ENCODE data around the gene RTEL1.
"Not testable (repeated sequence)": the region's sequence is repeated elsewhere in the genome, so short reads cannot be mapped to it uniquely, and the experiment has no call there.

RTEL1 gene

DNA sequence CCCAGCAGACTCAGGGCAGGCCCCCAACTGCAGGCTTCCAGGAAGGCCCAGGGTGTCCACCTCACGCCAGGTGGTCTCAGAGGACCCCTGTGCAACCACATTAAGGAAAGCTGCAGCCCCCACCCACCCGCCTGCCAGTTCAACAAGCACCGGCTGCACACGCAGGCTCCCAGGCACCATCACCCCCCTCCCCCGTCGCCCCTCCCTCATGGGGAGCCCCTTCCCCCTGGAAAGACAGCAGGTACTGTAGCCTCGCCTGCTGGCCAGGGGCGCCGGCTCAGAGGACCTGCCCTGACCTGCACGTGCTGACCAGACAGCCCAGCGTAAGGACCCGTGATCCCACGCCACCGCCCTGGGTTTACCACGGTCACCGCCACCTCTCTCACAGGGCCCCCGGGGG lies 17.4 kb upstream of the RTEL1 start:
- peaks cover 27% of the 10 kb centered on the region for H3K27me3 ChIP-seq (ENCODE audit: control insufficient read depth, insufficient read depth, low read length, poor library complexity, severe bottlenecking)
- H3K4me1 ChIP-seq (ENCODE audit: control insufficient read depth, insufficient read depth, low read length); H3K27ac ChIP-seq (ENCODE audit: insufficient read depth, low read depth, low read length, poor library complexity, severe bottlenecking); H3K4me3 ChIP-seq (ENCODE audit: insufficient read depth, low read depth, low read length); H3K36me3 ChIP-seq (ENCODE audit: control insufficient read depth, insufficient read depth, low read length); H3K9me3 ChIP-seq (ENCODE audit: control insufficient read depth, low read length): not testable (repeated sequence)
- 87% methylated on average over 5 to 6 of the region's 17 CpGs for WGBS, 2 experiments

DNA sequence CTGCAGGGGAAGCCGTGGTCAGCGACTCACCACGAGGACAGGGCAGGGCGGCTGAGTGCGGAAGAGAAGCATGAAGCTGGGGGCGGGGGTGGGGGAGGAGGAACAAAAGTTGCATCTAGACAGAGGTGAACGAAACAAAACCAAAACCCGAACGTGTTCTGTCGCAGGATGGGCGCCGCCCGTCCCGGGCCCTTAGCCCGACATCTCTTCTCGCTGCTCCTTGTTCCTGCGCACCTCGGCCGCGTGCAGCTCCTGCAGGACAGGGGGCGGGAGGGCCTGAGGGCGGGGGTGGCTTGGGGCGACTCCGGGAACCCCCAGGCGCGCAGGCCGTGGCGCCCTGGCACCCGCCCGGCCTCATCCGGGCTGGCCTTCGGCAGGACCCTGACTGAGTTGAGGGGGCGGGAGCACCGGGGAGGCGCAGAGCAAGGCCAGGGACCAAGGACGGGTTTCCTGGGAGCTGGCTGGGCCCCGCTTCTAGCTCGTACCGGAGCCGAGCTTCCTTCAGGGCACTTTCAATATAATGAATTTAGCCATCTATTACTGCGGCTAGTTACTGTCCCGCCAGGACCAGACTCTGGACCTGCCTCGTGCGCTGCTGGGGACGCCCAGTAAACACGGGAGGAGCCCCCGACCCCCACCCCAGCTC lies 16.8 kb upstream of the RTEL1 start:
- Histone ChIP-seq H3K27ac (ENCODE audit: insufficient read depth, low read depth, low read length, poor library complexity, severe bottlenecking) (no peak overlapping the region), H3K4me3 (ENCODE audit: insufficient read depth, low read depth, low read length) (peak overlapping the region; percentile 39), H3K4me1 (ENCODE audit: control insufficient read depth, insufficient read depth, low read length) (peaks cover 8% of the 10 kb centered on the region), H3K9me3 (ENCODE audit: control insufficient read depth, low read length) (no peaks in the 10 kb centered on the region), H3K36me3 (ENCODE audit: control insufficient read depth, insufficient read depth, low read length) (no peaks in the 10 kb centered on the region), H3K27me3 (ENCODE audit: control insufficient read depth, insufficient read depth, low read length, poor library complexity, severe bottlenecking) (peaks cover 27% of the 10 kb centered on the region)
- 38 to 39% methylated on average over 42 of the region's 47 CpGs for WGBS, 2 experiments

DNA sequence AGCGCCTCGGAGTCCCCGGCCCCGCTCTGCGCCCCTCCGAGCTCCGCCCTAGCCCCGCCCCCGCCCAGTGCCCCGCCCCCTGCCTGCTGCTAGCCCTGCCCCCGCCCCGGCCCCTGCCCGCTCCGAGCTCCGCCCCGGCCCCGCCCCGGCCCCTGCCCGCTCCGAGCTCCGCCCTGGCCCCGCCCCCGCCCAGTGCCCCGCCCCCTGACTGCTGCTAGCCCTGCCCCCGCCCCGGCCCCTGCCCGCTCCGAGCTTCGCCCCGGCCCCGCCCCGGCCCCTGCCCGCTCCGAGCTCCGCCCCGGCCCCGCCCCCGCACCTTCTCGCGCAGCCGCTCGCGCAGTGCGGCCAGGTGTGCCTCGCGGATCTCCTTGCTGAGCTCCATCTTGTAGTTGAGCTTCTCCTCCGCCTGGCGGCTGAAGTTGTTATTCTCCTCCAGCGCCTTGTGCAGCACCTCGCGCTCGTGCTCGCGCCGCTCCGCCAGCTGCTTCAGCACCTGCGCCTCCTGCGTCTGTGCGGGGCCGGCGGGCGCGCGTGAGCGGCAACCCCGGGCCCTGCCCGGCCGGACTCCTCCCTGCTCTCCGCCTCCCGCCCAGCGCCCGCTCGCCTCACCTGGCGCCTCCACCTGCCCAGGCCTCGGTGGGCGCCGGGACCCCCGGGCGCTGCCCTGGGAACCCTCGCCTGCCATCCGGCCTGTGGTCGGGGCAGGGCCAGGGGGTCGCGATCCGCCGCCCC lies 16.2 kb upstream of the RTEL1 start:
- no peak overlapping the region for H3K27ac ChIP-seq (ENCODE audit: insufficient read depth, low read depth, low read length, poor library complexity, severe bottlenecking)
- peak overlapping the region; percentile 40 for H3K4me3 ChIP-seq (ENCODE audit: insufficient read depth, low read depth, low read length)
- H3K9me3 ChIP-seq (ENCODE audit: control insufficient read depth, low read length): no peaks in the 10 kb centered on the region
- H3K36me3 ChIP-seq (ENCODE audit: control insufficient read depth, insufficient read depth, low read length): no peaks in the 10 kb centered on the region
- H3K27me3 ChIP-seq (ENCODE audit: control insufficient read depth, insufficient read depth, low read length, poor library complexity, severe bottlenecking): peaks cover 27% of the 10 kb centered on the region
- WGBS, 2 experiments: 1% methylated on average over 78 to 86 of the region's 86 CpGs
- peaks cover 8% of the 10 kb centered on the region for H3K4me1 ChIP-seq (ENCODE audit: control insufficient read depth, insufficient read depth, low read length)

DNA sequence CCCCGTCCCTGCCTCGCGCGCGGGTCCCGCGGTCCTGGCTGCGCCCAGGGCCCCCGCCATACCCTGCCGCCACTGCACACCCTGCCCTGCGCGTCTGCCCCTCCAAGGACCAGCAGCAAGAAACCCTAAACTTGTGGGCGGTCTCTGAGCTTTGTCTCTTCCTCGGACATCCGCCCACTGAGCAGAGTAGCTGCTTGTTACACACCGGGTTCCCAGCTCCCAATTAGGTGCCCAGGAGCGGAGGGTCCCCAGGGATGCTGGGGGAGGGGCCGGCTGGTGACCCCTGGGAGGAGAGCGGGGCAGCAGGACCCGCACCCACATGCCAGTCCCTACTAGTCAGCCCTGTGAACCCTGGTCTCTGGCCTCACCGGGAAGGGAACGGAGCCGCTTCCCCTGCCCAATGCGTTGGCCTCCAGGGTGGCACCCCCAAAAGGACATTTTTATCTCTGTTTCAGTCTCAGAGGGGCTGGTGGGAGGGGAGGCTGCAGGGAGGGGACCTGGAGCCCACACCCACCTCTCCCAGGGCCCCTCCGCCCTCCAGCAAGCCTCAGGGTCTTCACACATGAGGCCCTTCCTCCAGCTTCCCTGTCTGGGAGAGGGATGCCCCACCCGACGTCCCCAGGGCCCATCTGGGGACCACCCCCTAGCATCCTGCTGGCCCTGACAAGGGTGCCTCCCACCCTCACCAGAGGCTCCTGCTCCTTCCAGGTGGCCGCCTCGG lies 15.4 kb upstream of the RTEL1 start:
- peaks cover 8% of the 10 kb centered on the region for H3K4me1 ChIP-seq (ENCODE audit: control insufficient read depth, insufficient read depth, low read length)
- 20 to 23% methylated on average over 27 to 29 of the region's 29 CpGs for WGBS, 2 experiments
- H3K27me3 ChIP-seq (ENCODE audit: control insufficient read depth, insufficient read depth, low read length, poor library complexity, severe bottlenecking): peaks cover 27% of the 10 kb centered on the region
- peak overlapping the region; percentile 40 for H3K4me3 ChIP-seq (ENCODE audit: insufficient read depth, low read depth, low read length)
- no peaks in the 10 kb centered on the region for H3K36me3 ChIP-seq (ENCODE audit: control insufficient read depth, insufficient read depth, low read length)
- H3K27ac ChIP-seq (ENCODE audit: insufficient read depth, low read depth, low read length, poor library complexity, severe bottlenecking): no peak overlapping the region
- H3K9me3 ChIP-seq (ENCODE audit: control insufficient read depth, low read length): no peaks in the 10 kb centered on the region

DNA sequence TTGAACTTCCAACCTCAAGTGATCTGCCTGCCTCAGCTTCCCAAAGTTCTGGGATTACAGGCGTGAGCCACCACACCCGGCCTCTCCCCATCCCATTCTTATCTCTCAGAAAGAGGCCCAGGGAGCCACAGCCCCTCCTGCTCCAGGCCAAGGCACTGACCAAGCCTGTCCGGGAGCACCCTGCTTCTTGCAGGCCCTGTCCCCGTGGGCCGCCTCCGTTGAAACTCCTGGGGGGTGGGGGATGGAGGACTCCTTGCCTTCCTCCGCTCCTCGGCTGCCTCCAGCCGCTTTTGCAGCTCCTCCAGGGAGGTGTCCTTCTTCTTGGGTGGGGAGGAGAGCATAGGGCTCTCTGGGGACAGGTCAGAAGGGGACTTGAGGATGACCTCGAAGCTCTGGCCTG lies 14.6 kb upstream of the RTEL1 start:
- 89 to 93% methylated on average over 10 of the region's 10 CpGs for WGBS, 2 experiments
- H3K27ac ChIP-seq (ENCODE audit: insufficient read depth, low read depth, low read length, poor library complexity, severe bottlenecking): no peak overlapping the region
- H3K4me1 ChIP-seq (ENCODE audit: control insufficient read depth, insufficient read depth, low read length): peaks cover 8% of the 10 kb centered on the region
- no peaks in the 10 kb centered on the region for H3K36me3 ChIP-seq (ENCODE audit: control insufficient read depth, insufficient read depth, low read length)
- peaks cover 27% of the 10 kb centered on the region for H3K27me3 ChIP-seq (ENCODE audit: control insufficient read depth, insufficient read depth, low read length, poor library complexity, severe bottlenecking)
- no peaks in the 10 kb centered on the region for H3K9me3 ChIP-seq (ENCODE audit: control insufficient read depth, low read length)
- H3K4me3 ChIP-seq (ENCODE audit: insufficient read depth, low read depth, low read length): no peak overlapping the region

DNA sequence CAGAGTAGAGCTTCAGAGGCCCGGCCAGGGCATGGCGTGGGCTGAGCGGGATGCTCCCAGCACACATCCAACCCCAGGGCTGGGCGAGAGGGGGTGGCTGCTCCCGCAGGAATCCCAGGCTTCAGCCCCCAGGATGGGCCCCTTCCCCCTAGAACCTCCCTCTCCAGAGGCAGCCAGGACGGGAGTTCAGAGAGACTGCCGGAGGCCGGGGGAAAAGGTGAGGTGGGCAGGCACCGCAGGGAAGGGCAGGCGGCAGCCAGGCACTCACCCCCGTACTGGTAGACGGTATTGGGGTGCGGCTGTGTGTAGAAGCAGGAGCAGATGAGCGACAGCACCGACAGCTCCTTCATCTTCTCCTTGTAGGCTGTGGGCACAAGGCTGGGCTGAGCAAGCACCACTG lies 14.2 kb upstream of the RTEL1 start:
- H3K27ac ChIP-seq (ENCODE audit: insufficient read depth, low read depth, low read length, poor library complexity, severe bottlenecking): no peak overlapping the region
- 91% methylated on average over 15 of the region's 15 CpGs for WGBS, 2 experiments
- H3K9me3 ChIP-seq (ENCODE audit: control insufficient read depth, low read length): no peaks in the 10 kb centered on the region

DNA sequence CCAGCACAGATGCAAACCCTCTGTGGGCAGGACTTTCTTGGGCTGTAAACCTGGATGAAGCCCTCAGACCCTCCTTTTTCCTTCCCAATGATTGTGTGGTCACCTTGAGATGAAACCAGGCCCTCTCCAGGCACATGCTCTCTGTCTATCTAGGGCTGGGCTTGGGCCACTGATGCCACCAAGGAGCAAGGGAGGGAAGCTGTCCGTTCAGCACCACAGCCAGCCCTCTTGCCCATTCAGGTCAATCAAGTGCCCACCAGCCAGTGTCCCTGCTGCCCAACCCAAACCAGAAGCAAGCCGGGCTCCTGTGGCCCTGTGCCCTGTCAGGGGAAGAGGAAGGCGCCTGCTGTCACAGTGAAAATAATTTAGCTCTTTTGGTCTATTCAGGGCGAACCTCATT lies 12.9 kb upstream of the RTEL1 start:
- no peaks in the 10 kb centered on the region for H3K36me3 ChIP-seq (ENCODE audit: control insufficient read depth, insufficient read depth, low read length)
- no peaks in the 10 kb centered on the region for H3K9me3 ChIP-seq (ENCODE audit: control insufficient read depth, low read length)
- H3K27ac ChIP-seq (ENCODE audit: insufficient read depth, low read depth, low read length, poor library complexity, severe bottlenecking): no peak overlapping the region
- peaks cover 8% of the 10 kb centered on the region for H3K4me1 ChIP-seq (ENCODE audit: control insufficient read depth, insufficient read depth, low read length)
- no peak overlapping the region for H3K4me3 ChIP-seq (ENCODE audit: insufficient read depth, low read depth, low read length)
- H3K27me3 ChIP-seq (ENCODE audit: control insufficient read depth, insufficient read depth, low read length, poor library complexity, severe bottlenecking): peaks cover 27% of the 10 kb centered on the region
- WGBS, 2 experiments: 66 to 67% methylated on average over 4 of the region's 4 CpGs

More for the DNA sequence above, 14.2 kb upstream of the RTEL1 start:
- Histone ChIP-seq H3K36me3 (ENCODE audit: control insufficient read depth, insufficient read depth, low read length) (no peaks in the 10 kb centered on the region), H3K4me1 (ENCODE audit: control insufficient read depth, insufficient read depth, low read length) (peaks cover 8% of the 10 kb centered on the region), H3K4me3 (ENCODE audit: insufficient read depth, low read depth, low read length) (no peak overlapping the region), H3K27me3 (ENCODE audit: control insufficient read depth, insufficient read depth, low read length, poor library complexity, severe bottlenecking) (peaks cover 27% of the 10 kb centered on the region)

DNA sequence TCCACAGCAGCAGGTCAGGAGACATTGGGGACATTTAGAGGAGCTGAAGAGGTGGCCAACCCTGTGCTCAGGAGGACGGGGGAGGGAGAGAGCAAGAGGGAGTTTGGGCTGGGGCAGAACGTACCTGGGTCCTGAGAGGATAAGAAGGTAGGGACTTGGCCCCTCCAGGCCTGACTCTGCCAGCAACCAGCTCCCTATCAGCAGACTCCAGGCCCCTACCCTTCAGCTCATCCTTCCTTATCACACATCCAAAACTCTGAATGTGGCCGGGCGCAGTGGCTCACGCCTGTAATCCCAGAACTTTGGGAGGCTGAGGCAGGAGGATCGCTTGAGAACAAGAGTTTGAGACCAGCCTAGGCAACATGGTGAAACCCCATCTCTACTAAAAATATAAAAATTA lies 9.9 kb upstream of the RTEL1 start:
- no peaks in the 10 kb centered on the region for H3K36me3 ChIP-seq (ENCODE audit: control insufficient read depth, insufficient read depth, low read length)
- H3K27ac ChIP-seq (ENCODE audit: insufficient read depth, low read depth, low read length, poor library complexity, severe bottlenecking): no peak overlapping the region
- H3K4me1 ChIP-seq (ENCODE audit: control insufficient read depth, insufficient read depth, low read length): peaks cover 12% of the 10 kb centered on the region
- H3K9me3 ChIP-seq (ENCODE audit: control insufficient read depth, low read length): no peaks in the 10 kb centered on the region
- no peak overlapping the region for H3K4me3 ChIP-seq (ENCODE audit: insufficient read depth, low read depth, low read length)
- H3K27me3 ChIP-seq (ENCODE audit: control insufficient read depth, insufficient read depth, low read length, poor library complexity, severe bottlenecking): peaks cover 29% of the 10 kb centered on the region
- 78 to 92% methylated on average over 5 to 6 of the region's 6 CpGs for WGBS, 2 experiments

DNA sequence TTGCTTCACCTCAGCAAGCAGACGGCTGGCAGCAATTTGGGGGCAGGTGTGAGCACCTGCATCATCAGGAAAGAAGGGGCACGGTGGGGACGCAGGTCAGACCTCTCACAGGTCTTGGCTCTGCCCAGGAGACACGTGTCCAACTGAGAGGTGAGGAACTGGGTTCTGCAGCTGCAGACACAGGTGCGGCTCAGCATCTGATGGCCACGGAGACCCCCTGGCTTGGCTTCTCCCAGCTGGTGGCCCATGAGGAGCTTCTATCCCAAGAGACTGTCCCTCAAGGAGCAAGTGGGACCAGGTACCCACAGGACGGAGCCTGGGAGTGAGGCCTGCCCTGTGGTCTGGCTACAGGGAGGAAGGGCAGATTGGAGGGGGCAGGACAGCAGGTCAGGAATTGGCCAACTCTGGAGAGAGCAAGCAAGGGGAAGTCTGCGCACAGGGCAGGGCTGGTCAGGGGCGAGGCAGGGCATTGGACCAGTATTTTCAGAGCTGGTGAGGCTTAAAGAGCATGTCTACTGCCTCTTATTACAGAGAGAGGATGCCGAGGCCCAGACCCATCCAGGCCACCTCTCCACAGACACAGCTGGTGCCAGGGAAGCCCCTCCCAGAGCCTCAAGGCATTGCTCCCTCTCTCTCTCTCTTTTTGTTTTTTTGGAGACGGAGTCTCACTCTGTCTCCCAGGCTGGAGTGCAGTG lies 9.1 kb upstream of the RTEL1 start:
- Histone ChIP-seq H3K4me1 (ENCODE audit: control insufficient read depth, insufficient read depth, low read length) (peaks cover 12% of the 10 kb centered on the region), H3K4me3 (ENCODE audit: insufficient read depth, low read depth, low read length) (no peak overlapping the region), H3K9me3 (ENCODE audit: control insufficient read depth, low read length) (no peaks in the 10 kb centered on the region), H3K27me3 (ENCODE audit: control insufficient read depth, insufficient read depth, low read length, poor library complexity, severe bottlenecking) (peaks cover 21% of the 10 kb centered on the region), H3K27ac (ENCODE audit: insufficient read depth, low read depth, low read length, poor library complexity, severe bottlenecking) (no peak overlapping the region), H3K36me3 (ENCODE audit: control insufficient read depth, insufficient read depth, low read length) (no peaks in the 10 kb centered on the region)
- 86 to 88% methylated on average over 11 of the region's 11 CpGs for WGBS, 2 experiments

DNA sequence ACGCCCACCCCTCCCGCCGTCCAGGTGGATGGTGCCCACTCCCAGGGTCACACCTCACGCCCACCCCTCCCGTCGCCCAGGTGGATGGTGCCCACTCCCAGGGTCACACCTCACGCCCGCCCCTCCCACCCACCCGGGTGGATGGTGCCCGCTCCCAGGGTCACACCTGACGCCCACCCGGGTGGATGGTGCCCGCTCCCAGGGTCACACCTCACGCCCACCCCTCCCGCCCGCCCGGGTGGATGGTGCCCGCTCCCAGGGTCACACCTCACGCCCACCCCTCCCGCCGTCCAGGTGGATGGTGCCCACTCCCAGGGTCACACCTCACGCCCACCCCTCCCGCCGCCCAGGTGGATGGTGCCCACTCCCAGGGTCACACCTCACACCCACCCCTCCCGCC lies 7.6 kb upstream of the RTEL1 start:
- not testable (repeated sequence) for H3K27ac ChIP-seq (ENCODE audit: insufficient read depth, low read depth, low read length, poor library complexity, severe bottlenecking); H3K4me3 ChIP-seq (ENCODE audit: insufficient read depth, low read depth, low read length); H3K9me3 ChIP-seq (ENCODE audit: control insufficient read depth, low read length); H3K36me3 ChIP-seq (ENCODE audit: control insufficient read depth, insufficient read depth, low read length)
- peaks cover 12% of the 10 kb centered on the region for H3K4me1 ChIP-seq (ENCODE audit: control insufficient read depth, insufficient read depth, low read length)
- WGBS, 2 experiments: 94 to 95% methylated on average over 15 to 24 of the region's 25 CpGs
- H3K27me3 ChIP-seq (ENCODE audit: control insufficient read depth, insufficient read depth, low read length, poor library complexity, severe bottlenecking): peaks cover 21% of the 10 kb centered on the region
